Esophagus (tissue), 2 donors: ENCODE results near the gene PRELP. TPM values are rescaled to one million over a fixed set of nuclear protein-coding genes. Genes with fewer than 3 reads are reported as not detected.

ENCODE experiments used
- H3K27ac ChIP-seq, 2 donors: one replicate each; pipeline ENCODE4 v1.5.1; 2013; ENCODE audit warnings: low read depth in 2 of 2, mild to moderate bottlenecking in 2 of 2, inconsistent platforms in 1 of 2, low read length in 1 of 2, moderate library complexity in 1 of 2
- H3K27me3 ChIP-seq, 2 donors: one replicate each; pipeline ENCODE4 v1.6.1; 2013; ENCODE audit warnings: low read length in 2 of 2, control low read depth in 1 of 2, mild to moderate bottlenecking in 1 of 2; ENCODE audit not compliant: insufficient read depth in 2 of 2, control insufficient read depth in 1 of 2
- H3K36me3 ChIP-seq, 2 donors: one replicate each; pipeline ENCODE4 v1.6.1; 2013; ENCODE audit warnings: low read length in 1 of 2; ENCODE audit not compliant: control insufficient read depth in 2 of 2, insufficient read depth in 2 of 2
- H3K4me1 ChIP-seq, 2 donors: one replicate each; pipeline ENCODE4 v1.6.1; 2013; ENCODE audit warnings: low read length in 1 of 2; ENCODE audit not compliant: control insufficient read depth in 2 of 2, insufficient read depth in 2 of 2
- H3K4me3 ChIP-seq, 2 donors: one replicate each; pipeline ENCODE4 v1.5.1; 2013; ENCODE audit warnings: low read length in 2 of 2, mild to moderate bottlenecking in 2 of 2, low read depth in 1 of 2, moderate library complexity in 1 of 2
- H3K9me3 ChIP-seq, 2 donors: one replicate each; pipeline ENCODE4 v1.6.1; 2013; ENCODE audit warnings: mild to moderate bottlenecking in 2 of 2, low read depth in 1 of 2, low read length in 1 of 2, moderate library complexity in 1 of 2; ENCODE audit not compliant: control insufficient read depth in 2 of 2, insufficient read depth in 1 of 2
- WGBS, 2 donors: extraction: QIAGEN DNeasy Blood & Tissue Kit; methylation state at CpG; one replicate each; pipeline ENCODE4 v1.1.7; 2013; 5-methylcytosine and 5-hydroxymethylcytosine counted together
- polyA plus RNA-seq, 2 donors: library from polyadenylated mRNA; stranded (reverse); fragments of 200-250 nt; gene quantifications; one replicate each; pipeline ENCODE4 v1.2.3, GENCODE V29; 2013
- donor health status: healthy with polysubstance abuse.
- donor health status: Bipolar disorder and iron deficiency.

The PRELP gene
- polyA plus RNA-seq, 2 donors: 6.5 to 27.8 TPM

- WGBS, 2 donors: 45 to 53% methylated on average over 2 of the region's 2 CpGs
- no peaks in the 10 kb centered on the region for H3K36me3 ChIP-seq
- H3K9me3 ChIP-seq: no peaks in the 10 kb centered on the region
- no peaks in the 10 kb centered on the region for H3K4me1 ChIP-seq
- H3K27ac ChIP-seq: no peak overlapping the region
- no peaks in the 10 kb centered on the region for H3K27me3 ChIP-seq
- H3K4me3 ChIP-seq: no peak overlapping the region
Measured at GRCh38 chr1:203451836-203452784, 23.5 kb upstream of the PRELP start.

GRCh38 chr1:203453016-203453415 is 22.6 kb upstream of the PRELP start:
- Histone ChIP-seq H3K4me1 (no peaks in the 10 kb centered on the region), H3K36me3 (no peaks in the 10 kb centered on the region), H3K4me3 (no peak overlapping the region), H3K9me3 (no peaks in the 10 kb centered on the region), H3K27me3 (no peaks in the 10 kb centered on the region), H3K27ac (no peak overlapping the region)
- WGBS, 2 donors: 73 to 81% methylated on average over 5 of the region's 5 CpGs

- H3K36me3 ChIP-seq: no peaks in the 10 kb centered on the region
- H3K27ac ChIP-seq: no peak overlapping the region
- no peaks in the 10 kb centered on the region for H3K27me3 ChIP-seq
- 57 to 62% methylated on average over 5 of the region's 5 CpGs for WGBS, 2 donors
- H3K4me1 ChIP-seq: no peaks in the 10 kb centered on the region
- no peak overlapping the region for H3K4me3 ChIP-seq
- no peaks in the 10 kb centered on the region for H3K9me3 ChIP-seq
Measured at GRCh38 chr1:203453616-203454015, 22.0 kb upstream of the PRELP start.

- 87 to 88% methylated on average over 18 of the region's 18 CpGs for WGBS, 2 donors
Measured at GRCh38 chr1:203454986-203455471, 20.6 kb upstream of the PRELP start.

GRCh38 chr1:203455706-203456105 is 19.9 kb upstream of the PRELP start:
- Histone ChIP-seq H3K27me3 (no peaks in the 10 kb centered on the region), H3K4me3 (no peak overlapping the region), H3K27ac (no peak overlapping the region), H3K36me3 (no peaks in the 10 kb centered on the region), H3K9me3 (no peaks in the 10 kb centered on the region), H3K4me1 (no peaks in the 10 kb centered on the region)
- WGBS, 2 donors: 83 to 89% methylated on average over 3 of the region's 3 CpGs

More at GRCh38 chr1:203454986-203455471, 20.6 kb upstream of the PRELP start:
- Histone ChIP-seq H3K27me3 (no peaks in the 10 kb centered on the region), H3K4me3 (no peak overlapping the region), H3K36me3 (no peaks in the 10 kb centered on the region), H3K9me3 (no peaks in the 10 kb centered on the region), H3K4me1 (no peaks in the 10 kb centered on the region), H3K27ac (no peak overlapping the region)

GRCh38 chr1:203456577-203456976 is 19.0 kb upstream of the PRELP start:
- no peaks in the 10 kb centered on the region for H3K4me1 ChIP-seq
- no peak overlapping the region for H3K27ac ChIP-seq
- H3K27me3 ChIP-seq: no peaks in the 10 kb centered on the region
- H3K36me3 ChIP-seq: no peaks in the 10 kb centered on the region
- H3K9me3 ChIP-seq: no peaks in the 10 kb centered on the region
- 83 to 92% methylated on average over 4 of the region's 4 CpGs for WGBS, 2 donors
- no peak overlapping the region for H3K4me3 ChIP-seq

GRCh38 chr1:203458078-203458477 is 17.5 kb upstream of the PRELP start:
- Histone ChIP-seq H3K27ac (no peak overlapping the region), H3K4me3 (no peak overlapping the region), H3K9me3 (no peaks in the 10 kb centered on the region), H3K36me3 (no peaks in the 10 kb centered on the region), H3K27me3 (no peaks in the 10 kb centered on the region), H3K4me1 (no peaks in the 10 kb centered on the region)
- 91 to 92% methylated on average over 5 of the region's 5 CpGs for WGBS, 2 donors

GRCh38 chr1:203459671-203460201 is 15.9 kb upstream of the PRELP start:
- Histone ChIP-seq H3K27ac (no peak overlapping the region), H3K4me1 (peaks cover 0 to 2% of the 10 kb centered on the region in 2 donors), H3K36me3 (no peaks in the 10 kb centered on the region), H3K4me3 (no peak overlapping the region), H3K9me3 (no peaks in the 10 kb centered on the region), H3K27me3 (no peaks in the 10 kb centered on the region)
- 74% methylated on average over 8 of the region's 8 CpGs for WGBS, 2 donors

- 53 to 56% methylated on average over 5 of the region's 5 CpGs for WGBS, 2 donors
Measured at GRCh38 chr1:203461717-203462116, 13.9 kb upstream of the PRELP start.

More at GRCh38 chr1:203461717-203462116, 13.9 kb upstream of the PRELP start:
- Histone ChIP-seq H3K9me3 (no peaks in the 10 kb centered on the region), H3K27me3 (no peaks in the 10 kb centered on the region), H3K36me3 (no peaks in the 10 kb centered on the region), H3K27ac (no peak overlapping the region), H3K4me1 (peaks cover 2% of the 10 kb centered on the region in 2 donors), H3K4me3 (no peak overlapping the region)
